Measurements from ENCODE around the gene IZUMO1.

Gene IZUMO1

DNA sequence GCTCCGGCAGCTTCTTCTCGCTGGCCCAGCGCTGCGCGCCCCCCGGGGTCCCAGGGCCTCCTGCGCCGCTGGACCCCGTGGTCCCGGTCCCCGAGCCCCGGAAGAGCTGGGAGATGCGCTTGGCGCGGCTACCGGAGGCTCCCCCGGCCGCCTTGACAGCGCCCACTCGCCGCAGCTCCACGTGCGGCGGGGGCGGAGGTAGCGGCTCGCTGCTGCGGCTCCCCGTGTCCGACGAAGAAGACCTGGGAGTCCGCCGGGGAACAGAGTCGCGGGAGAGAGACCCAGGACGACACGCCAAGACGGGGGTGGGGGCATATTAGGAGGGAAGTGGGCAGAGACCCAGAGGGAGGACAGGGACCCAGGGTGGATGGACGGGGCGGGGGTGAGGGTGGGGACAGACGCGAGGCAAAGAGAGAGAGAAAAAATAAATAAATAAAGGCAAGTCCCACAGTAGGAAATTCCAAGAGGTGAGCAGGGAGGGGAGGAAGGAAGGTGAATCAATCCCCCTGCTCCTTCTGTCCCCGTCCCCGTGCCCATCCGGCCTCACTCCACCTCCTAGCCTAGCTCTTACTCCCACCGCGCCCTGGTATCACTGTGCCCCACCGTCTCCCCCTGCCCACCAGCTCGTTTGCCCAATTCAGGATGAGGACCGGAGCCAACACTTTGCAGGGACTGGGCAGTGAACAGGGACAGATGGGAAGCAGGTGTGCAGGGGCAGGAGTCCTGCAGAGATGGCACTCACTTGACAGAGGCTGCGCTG, 7.1 kb downstream of the IZUMO1 start:
- H3K27ac ChIP-seq = peak overlapping the region; percentile 78
- TF ChIP-seq, protein P1, sequence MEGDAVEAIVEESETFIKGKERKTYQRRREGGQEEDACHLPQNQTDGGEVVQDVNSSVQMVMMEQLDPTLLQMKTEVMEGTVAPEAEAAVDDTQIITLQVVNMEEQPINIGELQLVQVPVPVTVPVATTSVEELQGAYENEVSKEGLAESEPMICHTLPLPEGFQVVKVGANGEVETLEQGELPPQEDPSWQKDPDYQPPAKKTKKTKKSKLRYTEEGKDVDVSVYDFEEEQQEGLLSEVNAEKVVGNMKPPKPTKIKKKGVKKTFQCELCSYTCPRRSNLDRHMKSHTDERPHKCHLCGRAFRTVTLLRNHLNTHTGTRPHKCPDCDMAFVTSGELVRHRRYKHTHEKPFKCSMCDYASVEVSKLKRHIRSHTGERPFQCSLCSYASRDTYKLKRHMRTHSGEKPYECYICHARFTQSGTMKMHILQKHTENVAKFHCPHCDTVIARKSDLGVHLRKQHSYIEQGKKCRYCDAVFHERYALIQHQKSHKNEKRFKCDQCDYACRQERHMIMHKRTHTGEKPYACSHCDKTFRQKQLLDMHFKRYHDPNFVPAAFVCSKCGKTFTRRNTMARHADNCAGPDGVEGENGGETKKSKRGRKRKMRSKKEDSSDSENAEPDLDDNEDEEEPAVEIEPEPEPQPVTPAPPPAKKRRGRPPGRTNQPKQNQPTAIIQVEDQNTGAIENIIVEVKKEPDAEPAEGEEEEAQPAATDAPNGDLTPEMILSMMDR (conservative IDR thresholded peaks at IDR 0.05) = no peak

DNA sequence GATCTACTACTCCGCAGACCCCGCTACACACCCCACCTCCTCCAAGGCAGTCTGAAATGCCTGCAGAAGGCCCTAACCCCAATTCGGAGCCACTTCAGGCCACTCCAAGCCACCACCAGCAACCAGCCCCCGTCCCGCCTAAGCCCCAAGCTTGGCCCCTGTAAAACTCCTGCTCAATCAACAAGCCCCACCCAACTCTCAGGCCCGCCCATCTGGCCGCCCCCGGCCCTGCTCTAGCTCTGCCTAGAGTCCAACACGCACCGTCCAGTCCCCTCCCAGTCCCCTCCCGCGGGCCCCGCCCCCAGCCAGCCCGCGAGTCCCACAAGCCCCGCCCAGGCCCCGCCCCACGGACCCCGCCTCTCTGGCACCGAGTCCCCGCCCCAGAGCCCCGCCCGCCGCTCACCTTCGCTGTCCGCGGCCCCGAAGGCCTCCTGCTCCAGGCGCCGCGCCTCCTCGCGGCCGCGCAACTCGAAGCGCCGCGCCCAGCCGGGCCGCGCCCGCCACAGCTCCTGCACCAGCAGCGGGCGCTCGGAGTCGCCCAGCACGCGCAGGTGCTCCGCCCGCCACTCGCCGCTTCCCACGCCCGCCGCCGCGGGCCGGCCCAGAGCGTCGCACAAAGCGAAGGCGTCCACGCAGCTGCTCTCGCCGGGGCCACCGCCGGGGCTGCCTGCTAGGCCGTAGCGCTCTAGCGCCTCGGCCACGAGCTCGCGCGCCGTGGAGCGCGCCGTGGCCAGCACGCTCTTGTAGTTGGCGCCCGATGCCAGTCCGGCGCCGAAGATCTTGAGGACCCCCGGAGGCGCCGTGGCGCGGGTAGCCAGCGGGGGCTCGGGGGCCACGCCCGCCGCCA, 7.9 kb downstream of the IZUMO1 start:
- TF ChIP-seq, protein P1 (conservative IDR thresholded peaks at IDR 0.05) = peak; percentile 72
- H3K27ac ChIP-seq = peak overlapping the region; percentile 78

GRCh38 chr19:48737360-48737998, 9.2 kb downstream of the IZUMO1 start:
- TF ChIP-seq, protein P1 (conservative IDR thresholded peaks at IDR 0.05) = no peak
- no peak overlapping the region for H3K27ac ChIP-seq

DNA sequence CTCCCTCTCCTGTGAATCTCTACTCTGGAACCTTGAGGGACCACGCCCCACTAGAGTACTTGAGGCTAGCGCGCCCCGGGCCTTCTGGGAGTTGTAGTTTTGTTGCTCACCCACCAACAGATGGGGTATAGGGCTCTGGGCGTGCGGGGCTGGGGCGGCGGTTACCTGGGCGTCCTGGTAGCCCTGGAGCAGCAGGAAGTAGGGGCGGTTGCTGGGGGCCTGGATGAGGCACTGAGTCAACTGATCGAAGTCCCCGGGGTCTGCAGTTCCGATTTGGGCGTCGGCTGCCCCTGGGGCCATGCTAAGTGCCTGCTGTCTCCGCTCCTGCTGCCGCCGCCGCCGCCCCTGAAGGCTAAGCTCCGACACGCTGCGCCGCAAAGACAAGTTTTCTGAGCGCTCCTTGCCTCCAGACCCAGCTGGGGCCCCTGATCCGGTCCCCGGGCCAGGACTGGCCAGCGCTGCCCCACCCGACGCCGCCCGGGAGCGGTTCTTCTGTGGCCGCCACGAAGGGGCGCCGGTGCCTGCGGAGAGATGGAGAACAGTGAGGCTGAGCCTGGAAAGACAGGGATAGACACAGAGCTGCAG, 11.6 kb downstream of the IZUMO1 start:
- TF ChIP-seq, protein P1 (conservative IDR thresholded peaks at IDR 0.05) = no peak
- no peak overlapping the region for H3K27ac ChIP-seq

GRCh38 chr19:48734625-48735024, 12.1 kb downstream of the IZUMO1 start:
- TF ChIP-seq, protein P1 (conservative IDR thresholded peaks at IDR 0.05) = no peak
- no peak overlapping the region for H3K27ac ChIP-seq

- no peak overlapping the region for H3K27ac ChIP-seq
- TF ChIP-seq, protein P1 (conservative IDR thresholded peaks at IDR 0.05) = no peak
These were observed 15.3 kb downstream of the IZUMO1 start for GRCh38 chr19:48731452-48731851.
